ENCODE measurements around the gene HEXB.
A peak's percentile ranks its signal among the peaks of the same experiment; 100 is the strongest.

Gene HEXB

DNA sequence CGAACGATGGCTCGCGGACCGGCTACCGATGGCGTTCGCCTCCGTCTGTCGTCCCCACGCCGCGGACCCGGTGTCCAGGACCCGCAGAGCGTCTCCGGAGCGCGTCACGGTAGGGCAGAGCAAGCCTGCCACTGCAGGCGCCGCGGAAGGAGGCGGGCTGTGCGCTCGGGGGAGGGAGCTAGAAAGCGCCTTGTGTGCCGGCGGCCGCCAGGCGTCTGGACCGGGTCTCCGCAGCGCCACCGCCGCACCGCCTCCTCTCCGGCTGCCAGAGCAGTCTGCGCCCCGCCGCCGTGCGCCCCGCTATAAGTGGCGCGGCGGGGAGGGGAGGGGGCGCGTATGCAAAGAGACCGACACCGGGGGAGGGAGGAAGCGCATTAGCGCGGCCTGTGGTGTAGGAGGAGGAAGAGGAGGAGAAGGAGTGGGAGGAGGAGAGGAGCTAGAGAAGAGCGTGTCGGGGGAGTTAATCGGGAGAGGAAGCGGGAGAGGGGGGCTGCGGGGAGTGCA lies 44.5 kb upstream of the HEXB start, which contains the start of gene ENC1:
Gene ENC1, minus strand, starts transcription at position 279 of the 504 bp plus-strand sequence. CDS start 4,243 bp downstream, outside the sequence.
- DNase-seq (ENCODE audit: low spot score) = peak; percentile 72
- TF ChIP-seq, protein P1, sequence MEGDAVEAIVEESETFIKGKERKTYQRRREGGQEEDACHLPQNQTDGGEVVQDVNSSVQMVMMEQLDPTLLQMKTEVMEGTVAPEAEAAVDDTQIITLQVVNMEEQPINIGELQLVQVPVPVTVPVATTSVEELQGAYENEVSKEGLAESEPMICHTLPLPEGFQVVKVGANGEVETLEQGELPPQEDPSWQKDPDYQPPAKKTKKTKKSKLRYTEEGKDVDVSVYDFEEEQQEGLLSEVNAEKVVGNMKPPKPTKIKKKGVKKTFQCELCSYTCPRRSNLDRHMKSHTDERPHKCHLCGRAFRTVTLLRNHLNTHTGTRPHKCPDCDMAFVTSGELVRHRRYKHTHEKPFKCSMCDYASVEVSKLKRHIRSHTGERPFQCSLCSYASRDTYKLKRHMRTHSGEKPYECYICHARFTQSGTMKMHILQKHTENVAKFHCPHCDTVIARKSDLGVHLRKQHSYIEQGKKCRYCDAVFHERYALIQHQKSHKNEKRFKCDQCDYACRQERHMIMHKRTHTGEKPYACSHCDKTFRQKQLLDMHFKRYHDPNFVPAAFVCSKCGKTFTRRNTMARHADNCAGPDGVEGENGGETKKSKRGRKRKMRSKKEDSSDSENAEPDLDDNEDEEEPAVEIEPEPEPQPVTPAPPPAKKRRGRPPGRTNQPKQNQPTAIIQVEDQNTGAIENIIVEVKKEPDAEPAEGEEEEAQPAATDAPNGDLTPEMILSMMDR (IDR thresholded peaks at IDR 0.05; ENCODE audit: extremely low read depth, insufficient read depth, missing control alignments) = peak; percentile 49
- in situ Hi-C loops (cut with MboI; ENCODE audit: low pct_unique_long_range_greater_than_20kb, low sequenced_read_pairs, unreplicated experiment) = loop anchor here (25.0 kb wide), 1 partner anchor 603 kb away; no protein-coding TSS in a partner anchor

DNA sequence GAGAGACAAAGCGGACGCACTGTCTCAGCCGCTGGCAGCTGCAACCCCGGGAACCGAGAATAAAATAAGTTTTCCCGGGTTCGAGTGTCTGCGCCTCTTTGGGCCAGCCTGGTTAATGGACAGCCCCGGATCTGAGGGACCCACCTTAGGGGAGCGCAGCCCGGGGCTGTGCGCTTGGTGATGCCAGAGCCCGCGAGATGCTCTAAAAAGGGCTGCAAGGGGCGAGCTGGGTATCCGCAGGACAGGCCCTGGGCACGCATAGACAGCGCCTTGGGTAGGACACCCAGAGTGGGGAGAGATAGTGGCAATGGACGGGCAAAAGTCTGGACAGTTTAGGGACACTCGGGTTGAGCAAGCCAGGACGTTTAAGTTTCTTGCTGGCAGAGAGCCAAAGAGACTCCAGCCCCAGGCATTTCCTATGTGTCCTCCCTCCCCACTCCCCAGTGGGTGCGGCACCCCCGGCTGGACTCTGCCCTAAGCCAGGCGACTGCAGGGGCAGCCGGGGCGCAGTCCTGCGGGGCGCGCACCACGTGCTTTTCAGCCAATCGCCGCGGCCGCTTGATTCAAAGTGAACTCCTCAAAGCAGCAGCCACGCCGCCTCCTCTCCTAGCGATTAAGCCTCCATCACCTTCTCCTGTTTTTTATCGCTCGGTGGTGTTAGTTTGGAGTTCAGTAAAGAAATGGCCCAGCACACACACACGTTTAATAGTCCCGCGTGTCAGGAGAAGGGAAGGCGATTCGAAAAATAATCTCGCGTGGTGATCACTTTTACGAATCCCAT lies 43.9 kb upstream of the HEXB start:
- in situ Hi-C loops (cut with MboI; ENCODE audit: low pct_unique_long_range_greater_than_20kb, low sequenced_read_pairs, unreplicated experiment) = loop anchor here (25.0 kb wide), 1 partner anchor 604 kb away; no protein-coding TSS in a partner anchor
- DNase-seq (ENCODE audit: low spot score) = peak; percentile 29
- TF ChIP-seq, protein P1 (IDR thresholded peaks at IDR 0.05; ENCODE audit: extremely low read depth, insufficient read depth, missing control alignments) = no peak

DNA sequence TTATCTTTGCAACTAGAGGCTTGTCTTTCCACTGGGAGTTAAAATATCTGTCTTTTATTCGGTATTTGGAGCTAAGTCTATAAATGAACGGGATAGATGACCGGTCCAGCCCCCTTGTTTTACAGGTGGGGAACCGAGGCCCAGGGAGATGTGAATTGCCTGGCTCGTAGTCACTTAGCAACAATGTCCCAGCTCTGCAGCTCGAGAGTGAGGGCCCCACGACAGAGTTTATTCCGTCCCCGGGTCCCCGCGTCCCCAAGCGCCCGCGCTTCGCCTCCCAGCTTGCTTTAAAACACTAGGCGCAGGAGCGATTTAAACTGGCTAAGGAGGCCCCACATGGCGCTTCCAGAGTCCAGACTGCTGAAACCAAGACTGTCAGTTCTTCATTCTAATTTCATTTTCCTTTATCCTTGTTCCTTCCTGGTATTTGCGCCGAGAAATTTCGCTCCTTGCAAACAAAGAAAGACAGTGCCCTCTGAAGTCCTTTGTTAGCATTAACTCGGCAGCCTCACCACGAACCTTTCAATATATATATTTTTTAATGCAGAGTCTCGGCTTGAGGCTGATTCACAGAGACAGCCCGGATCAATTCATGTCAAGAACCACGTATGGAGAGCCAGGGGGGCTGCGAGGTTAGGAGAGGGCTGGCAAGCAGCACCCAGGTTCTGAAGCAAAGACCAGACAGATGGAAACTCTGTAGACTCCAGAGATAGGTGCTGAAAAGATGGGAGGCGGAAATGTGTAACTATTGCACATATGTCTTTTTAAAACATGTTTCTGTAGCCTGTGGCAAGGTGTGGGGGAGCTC lies 43.1 kb upstream of the HEXB start:
- no peak for DNase-seq (ENCODE audit: low spot score)
- TF ChIP-seq, protein P1 (IDR thresholded peaks at IDR 0.05; ENCODE audit: extremely low read depth, insufficient read depth, missing control alignments) = peak; percentile 61
- in situ Hi-C loops (cut with MboI; ENCODE audit: low pct_unique_long_range_greater_than_20kb, low sequenced_read_pairs, unreplicated experiment) = loop anchor here (25.0 kb wide), 1 partner anchor 605 kb away; no protein-coding TSS in a partner anchor

DNA sequence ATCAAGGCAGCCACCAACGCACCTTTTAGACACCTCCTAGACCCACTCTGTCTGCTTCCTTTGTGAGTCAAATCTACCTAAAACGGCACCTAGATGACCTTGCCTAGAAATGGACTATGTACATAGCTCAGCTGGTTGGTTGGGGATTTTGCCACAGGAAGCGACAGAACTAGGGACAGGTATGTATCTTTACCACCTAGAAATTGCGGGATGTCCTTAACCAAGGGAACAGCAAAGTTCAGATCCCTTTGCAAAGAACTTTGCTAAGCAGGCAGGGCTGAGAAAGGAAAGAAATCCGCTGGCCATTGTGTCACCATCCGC lies 42.5 kb upstream of the HEXB start:
- no peak for DNase-seq (ENCODE audit: low spot score)
- in situ Hi-C loops (cut with MboI; ENCODE audit: low pct_unique_long_range_greater_than_20kb, low sequenced_read_pairs, unreplicated experiment) = loop anchor here (25.0 kb wide), 1 partner anchor 605 kb away; no protein-coding TSS in a partner anchor
- TF ChIP-seq, protein P1 (IDR thresholded peaks at IDR 0.05; ENCODE audit: extremely low read depth, insufficient read depth, missing control alignments) = no peak

DNA sequence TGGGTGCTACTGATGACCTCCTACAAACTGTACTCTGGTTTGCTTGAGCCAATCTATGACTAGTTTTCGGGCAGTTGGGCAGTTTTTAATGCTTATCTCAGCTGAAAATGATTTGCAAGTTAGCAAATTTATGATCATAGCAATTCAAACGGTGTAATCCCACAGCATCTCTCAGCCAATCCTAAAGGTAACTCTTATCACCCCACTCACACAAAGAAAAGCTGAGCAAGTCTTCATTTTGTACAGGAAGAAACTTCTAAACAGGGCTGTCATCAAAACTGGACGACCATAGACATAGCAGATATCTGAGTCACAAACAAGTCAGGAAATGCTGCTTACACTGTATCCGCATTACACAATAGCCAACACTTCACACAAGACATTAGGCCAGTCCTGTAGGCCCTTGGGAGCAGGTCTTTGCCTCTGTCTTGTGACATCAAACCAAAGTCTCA lies 41.9 kb upstream of the HEXB start:
- no peak for DNase-seq (ENCODE audit: low spot score)
- TF ChIP-seq, protein P1 (IDR thresholded peaks at IDR 0.05; ENCODE audit: extremely low read depth, insufficient read depth, missing control alignments) = no peak
- in situ Hi-C loops (cut with MboI; ENCODE audit: low pct_unique_long_range_greater_than_20kb, low sequenced_read_pairs, unreplicated experiment) = loop anchor here (25.0 kb wide), 1 partner anchor 606 kb away; no protein-coding TSS in a partner anchor

DNA sequence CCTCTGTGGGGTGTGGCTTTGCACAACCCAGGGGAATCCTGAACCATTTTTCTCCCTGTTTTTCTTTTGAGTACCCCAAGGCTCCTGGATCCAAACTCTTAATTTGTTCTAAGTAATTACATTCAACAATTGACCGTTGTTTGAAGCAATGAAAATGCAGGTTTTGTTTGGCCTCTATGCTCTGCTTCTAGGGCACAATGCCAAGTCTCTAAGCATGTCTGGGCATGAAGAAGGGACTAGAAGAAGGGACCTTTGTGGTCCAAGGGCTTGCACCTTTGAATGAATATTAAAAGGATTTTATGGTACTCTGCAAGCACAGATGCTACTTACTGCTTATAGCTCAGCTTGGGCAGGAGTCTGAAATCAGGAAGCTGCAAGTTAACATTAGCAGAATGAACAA lies 37.9 kb upstream of the HEXB start:
- DNase-seq (ENCODE audit: low spot score) = no peak
- TF ChIP-seq, protein P1 (IDR thresholded peaks at IDR 0.05; ENCODE audit: extremely low read depth, insufficient read depth, missing control alignments) = no peak
- in situ Hi-C loops (cut with MboI; ENCODE audit: low pct_unique_long_range_greater_than_20kb, low sequenced_read_pairs, unreplicated experiment) = loop anchor here (5.0 to 25.0 kb wide), 2 partner anchors 610 to 745 kb away; no protein-coding TSS in a partner anchor
